GM19467 (cell line): Measurements from ENCODE around the gene ELK3.

ENCODE experiments used
- ATAC-seq: cut with Tn5 transposase; IDR thresholded peaks from one replicate; pipeline ENCODE4 v1.9.1; 2021; ENCODE audit warnings: mild to moderate bottlenecking, moderate library complexity; ENCODE audit not compliant: unreplicated experiment

The ELK3 gene

DNA sequence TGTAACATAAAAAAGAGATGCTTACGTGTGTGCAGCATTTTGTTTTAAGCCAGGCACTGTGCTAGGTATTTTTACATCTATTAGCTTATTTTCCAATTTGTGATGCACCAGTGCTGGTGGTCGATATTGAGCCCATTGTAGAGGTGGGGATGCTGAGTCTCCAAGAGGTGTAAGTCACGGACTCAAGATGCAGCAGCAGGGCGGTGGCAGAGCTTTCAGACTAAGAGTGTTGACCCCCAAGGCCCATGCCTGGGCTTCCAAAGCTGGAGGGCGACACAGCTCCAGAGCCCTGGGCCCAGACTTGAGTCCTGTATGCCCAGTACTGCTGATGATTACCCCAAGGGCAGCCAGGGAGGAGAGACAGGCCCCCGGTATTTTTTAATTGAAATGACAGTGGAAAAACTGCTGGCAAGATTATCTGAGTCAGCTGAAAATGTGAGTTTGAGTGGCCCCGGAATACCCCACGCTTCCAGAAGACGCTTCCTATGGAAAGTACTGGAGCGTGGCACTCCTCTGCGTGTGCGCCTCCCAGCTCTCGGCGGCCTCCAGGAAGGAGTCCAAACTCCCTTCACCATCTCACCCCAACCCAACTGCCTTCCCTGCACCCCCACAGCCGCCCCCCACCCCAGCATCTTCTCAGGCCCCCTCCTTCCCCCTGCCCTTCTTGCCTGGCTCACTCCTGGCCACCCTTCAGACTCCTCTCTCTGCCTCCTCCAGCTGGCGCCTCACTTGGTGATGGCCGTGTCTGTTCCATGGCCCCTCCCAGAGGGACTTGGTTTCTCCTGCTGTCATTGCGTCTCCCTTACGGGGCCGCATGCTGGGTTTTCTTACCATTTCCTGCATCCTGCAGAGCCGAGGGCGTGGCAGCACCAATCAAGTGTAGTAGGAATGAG lies 40.7 kb downstream of the ELK3 start:
- no peak for ATAC-seq

DNA sequence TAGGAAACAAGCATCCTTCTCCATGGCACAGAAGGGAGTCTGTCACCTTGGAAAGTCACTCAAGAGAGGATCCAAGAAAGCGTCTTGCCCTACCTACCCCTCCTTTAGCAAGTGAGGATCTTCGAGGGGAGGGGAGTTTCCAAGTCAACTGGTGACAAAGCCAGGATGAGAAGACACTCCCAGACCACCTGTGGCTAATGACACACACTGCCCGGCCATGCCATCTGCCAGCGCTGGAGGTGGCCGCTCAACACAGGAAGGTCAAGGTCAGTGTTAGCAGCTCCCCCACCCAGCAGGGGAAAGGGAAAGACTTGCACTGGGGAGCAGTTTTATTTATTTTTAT lies 41.3 kb downstream of the ELK3 start:
- ATAC-seq = no peak

DNA sequence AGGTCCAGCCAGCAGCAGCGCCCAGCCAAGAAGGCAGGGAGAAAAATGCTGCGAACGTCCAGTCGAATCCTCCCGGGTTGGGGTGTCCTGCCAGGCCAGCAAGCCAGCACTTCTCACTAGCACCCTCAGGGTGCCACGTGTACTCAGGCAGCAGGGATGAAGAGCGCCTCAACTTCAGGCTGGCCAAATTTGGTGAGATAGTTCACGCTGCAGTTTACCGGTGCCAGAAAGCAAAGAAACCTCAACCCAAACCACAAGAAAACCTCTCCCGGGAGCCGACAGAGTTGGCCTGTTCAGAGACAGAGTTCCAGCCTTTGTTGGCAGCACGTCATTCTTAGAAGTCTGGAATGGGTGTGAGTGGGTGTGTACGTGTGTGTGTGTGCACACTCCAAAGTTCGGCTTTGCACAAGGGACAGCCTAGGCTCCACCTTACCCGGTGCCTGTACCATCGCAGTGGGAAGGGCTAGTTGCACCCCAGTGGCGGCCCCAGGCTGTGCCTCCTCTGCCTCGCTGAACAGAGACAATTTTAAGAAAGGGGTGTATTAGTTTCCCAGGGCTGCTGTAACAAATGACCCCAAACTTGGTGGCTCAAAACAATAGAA lies 42.1 kb downstream of the ELK3 start:
- no peak for ATAC-seq

DNA sequence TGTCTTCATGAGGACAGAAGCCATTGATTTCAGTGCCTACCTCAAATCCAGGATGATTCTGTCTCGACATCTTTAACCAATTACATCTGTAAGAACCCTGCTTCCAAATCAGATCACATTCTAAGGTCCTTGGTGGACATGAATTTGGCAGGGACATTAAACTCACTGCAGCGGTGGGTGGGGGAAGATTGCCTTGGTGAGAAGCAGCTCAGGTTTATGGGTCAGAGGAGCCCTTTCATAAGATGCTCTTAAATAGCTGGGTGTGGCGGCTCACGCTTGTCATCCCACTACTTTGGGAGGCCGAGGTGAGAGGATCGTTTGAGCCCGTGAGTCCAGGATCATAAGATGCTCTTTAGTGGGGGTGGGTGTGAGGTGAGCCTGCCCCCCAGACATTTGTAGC lies 42.9 kb downstream of the ELK3 start:
- no peak for ATAC-seq

DNA sequence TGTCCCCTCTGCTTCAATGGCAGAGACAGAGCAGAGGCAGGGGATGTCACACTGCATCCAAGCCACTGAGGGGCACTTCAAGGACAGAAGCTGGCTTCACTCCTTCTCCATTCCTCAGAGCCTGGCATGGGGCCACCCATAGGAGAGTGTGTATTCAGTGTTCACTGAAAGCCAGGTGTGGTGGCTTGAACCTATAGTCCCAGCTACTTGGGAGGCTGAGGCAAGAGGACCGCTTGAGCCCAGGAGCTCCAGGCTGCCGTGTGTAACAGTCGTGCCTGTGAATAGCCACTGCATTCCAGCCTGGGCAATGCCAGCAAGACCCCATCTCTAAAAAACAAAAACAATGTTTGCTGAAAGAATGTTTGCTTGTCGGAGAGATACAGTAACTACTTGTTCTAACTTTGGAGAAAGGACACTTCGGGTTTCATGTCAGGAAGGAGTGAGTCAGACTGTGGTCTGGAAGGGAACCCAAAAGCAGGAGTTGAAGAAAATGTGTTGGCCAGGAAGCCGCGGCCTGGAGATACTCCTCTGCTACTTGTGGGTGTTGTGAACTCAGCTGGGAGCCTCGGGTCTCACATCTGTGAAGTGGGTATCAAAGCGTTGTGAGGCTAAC lies 43.4 kb downstream of the ELK3 start:
- ATAC-seq = no peak

DNA sequence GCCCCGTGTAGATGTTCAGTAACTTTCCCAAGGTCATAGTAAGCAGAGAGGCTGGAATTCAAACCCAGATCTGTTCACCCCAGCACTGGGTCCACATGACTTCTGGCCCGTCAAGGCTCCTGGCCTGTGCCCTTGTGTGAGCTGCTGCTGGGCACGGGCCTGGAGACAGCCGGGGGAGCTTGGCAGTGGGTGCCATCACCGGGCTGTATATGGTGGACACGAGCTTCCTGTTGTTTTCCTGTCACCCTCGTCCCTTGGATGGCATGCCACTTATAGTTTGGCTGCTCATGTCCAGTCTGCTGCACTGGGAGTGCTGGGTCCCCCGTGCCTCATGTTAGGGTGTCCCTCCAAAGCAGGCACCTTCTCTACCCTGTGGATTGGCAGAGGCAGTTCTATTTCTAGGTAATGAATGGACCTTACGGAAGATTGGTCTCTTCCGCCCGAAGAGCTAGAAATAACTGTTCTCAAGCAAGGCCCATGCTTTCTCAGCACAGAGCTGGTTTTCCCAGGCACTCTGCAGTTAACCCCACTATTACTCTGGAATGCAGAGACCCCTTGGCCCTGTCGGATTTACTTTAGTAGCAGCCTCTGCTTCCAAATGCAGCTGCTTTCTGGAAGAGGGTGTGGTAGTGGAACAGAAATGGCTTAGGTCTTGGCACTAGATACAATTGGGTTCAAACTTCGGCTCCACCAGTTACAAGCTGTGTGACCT lies 44.3 kb downstream of the ELK3 start:
- ATAC-seq = no peak

DNA sequence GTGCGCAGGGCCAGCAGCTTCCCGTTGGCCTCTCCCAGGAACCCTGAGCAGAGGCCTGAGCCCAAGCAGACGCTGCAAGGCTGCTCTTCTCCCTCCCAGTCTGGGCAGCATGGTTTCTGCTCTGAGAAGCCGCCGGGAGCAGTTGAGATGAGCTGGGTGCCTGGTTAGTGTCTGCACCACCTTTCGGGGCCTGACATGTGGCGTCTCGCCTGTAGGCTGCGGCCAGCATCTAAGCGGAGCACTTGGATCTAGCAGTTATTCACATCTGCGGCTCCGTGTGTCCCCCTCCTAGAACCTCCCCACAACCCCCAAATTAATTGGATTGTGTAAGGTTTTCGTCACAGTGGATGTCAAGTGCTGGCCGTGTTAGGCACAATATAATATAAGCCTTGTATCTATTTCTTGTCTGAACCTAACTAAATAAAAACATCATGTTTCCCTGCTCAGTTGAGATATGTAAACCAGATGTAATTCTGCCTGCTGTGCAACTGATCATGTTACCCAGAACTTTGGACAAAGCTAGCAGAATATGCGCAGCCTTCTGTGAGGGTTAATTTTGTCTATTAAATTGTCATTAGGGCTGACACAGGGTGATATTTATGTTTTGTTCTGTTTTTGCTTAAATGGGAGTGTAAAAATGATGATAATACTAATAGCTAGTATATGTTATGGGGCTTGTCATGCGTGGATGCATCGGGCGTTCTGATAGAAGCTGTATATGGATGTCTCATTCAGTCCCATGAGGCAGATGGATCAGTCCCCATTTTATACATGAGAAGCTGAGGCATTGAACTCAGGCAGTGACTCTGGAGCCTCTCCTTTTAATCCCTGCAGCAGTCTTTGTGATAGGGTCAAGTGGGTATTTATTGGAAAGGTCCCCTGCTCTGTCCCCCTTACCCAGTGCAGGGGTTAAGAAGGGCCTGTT lies 45.8 kb downstream of the ELK3 start:
- no peak for ATAC-seq

DNA sequence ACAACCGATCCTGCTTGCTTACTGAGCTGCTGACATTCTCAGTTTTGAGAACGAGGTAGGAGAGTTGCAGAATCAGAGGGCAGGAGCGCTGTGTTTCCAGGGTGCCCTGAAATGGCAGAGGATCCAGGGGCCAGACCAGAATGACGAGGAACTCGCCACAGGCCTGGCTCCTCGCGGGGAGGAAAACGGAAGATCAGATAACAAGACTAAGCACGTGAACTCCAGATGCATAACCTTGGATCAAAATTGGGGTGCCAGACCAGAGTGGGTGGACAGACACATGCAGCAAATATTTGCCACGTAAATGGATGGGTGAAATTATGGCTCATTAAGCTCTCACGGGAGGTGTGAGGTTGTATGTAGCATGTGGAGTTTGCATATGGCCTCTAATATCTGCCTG lies 46.5 kb downstream of the ELK3 start:
- ATAC-seq = no peak

DNA sequence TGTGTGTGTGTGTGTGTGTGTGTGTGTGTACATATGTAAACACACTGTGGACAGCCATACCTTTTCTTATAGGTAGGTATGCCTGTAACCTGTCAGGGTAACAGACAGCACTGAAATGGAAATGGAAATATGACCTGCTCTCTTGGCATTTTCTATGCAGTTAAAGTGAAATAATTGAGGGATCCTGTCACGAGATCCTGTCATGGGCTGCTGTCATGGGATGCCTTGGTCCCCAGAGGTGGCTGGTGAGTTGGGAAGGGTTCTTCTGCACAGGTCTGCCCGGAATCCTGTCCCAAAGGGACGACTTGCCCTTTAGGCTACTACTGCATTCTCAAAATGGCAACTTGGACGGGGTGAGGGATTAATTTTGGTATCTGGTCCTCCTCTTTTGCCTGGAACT lies 47.3 kb downstream of the ELK3 start:
- no peak for ATAC-seq

DNA sequence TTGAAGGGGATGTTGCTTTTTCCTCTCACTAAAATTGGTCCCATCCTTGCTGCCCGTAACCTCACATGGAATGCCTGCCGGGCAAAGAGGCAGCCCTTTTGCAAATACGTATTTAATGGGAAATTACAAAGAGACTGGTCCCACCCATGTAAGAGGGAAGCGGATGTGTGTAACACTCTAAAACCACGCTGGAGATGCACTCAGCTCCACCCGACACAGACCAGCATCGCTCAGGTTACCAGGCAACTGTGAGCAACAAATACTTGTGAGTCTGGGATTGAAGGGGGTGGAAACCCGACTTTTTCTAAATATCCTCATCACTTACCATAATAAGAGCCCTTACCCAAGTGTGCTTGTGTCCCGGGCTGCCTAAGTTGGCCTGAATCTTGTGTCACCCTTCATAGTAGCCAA lies 47.7 kb downstream of the ELK3 start:
- ATAC-seq = no peak

DNA sequence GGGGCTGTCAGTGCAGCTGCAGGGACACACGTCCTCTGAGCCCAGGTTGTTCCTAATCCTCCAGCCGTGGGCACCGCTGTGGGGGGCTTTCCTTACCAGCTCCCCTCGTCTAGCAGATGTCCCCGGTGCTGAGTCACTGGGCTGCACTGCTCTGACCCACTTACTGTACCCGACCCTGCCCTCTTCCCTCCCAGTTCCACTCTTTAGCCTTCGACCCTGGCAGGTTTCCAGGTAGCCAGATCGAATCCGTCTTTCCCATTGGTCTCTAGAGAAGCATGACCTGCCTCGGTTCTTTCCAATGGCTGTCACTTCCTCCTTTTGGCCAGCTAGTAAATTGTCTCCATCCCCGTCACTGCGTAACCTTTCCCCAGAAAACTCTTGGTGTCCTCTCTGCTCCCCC lies 48.4 kb downstream of the ELK3 start:
- ATAC-seq = no peak

DNA sequence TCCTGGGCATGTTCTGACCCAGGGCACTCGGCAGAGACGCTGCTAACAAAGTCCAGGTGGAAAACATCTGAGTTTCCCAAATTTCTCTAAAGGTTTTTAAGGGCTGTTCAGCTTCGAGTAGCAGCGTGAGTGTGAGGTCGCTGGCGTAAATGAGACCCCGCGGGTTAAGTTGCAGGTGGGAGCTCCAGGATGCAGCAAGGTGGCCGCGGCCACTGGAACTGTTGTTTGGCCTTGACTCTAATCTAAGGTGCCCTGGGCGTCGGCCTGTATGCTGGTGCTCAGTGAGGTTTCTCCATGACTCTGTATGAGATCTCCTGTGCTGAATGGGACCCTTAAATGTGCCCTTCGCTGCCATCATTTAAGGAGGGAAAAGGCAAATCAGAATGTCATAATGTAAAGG lies 50.7 kb downstream of the ELK3 start:
- no peak for ATAC-seq

DNA sequence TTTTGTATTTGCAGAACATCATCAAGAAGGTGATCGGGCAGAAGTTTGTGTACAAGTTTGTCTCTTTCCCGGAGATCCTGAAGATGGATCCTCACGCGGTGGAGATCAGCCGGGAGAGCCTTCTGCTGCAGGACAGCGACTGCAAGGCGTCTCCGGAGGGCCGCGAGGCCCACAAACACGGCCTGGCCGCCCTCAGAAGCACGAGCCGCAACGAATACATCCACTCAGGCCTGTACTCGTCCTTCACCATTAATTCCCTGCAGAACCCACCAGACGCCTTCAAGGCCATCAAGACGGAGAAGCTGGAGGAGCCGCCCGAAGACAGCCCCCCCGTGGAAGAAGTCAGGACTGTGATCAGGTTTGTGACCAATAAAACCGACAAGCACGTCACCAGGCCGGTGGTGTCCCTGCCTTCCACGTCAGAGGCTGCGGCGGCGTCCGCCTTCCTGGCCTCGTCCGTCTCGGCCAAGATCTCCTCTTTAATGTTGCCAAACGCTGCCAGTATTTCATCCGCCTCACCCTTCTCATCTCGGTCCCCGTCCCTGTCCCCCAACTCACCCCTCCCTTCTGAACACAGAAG lies 52.8 kb downstream of the ELK3 start:
- no peak for ATAC-seq

DNA sequence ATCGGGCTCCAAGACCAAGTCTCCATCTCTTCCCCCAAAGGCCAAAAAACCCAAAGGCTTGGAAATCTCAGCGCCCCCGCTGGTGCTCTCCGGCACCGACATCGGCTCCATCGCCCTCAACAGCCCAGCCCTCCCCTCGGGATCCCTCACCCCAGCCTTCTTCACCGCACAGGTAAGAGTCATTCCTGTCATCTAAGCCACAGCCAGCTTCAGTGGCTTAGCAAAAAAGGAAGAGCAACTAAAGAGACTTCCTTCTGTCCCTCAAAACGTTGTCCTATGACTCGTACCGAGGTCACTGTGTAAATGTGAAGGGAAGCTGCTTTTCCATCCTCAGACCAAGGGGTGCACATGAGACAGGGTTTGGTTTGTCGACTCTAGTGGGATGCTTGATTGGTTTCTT lies 53.4 kb downstream of the ELK3 start:
- ATAC-seq = no peak

DNA sequence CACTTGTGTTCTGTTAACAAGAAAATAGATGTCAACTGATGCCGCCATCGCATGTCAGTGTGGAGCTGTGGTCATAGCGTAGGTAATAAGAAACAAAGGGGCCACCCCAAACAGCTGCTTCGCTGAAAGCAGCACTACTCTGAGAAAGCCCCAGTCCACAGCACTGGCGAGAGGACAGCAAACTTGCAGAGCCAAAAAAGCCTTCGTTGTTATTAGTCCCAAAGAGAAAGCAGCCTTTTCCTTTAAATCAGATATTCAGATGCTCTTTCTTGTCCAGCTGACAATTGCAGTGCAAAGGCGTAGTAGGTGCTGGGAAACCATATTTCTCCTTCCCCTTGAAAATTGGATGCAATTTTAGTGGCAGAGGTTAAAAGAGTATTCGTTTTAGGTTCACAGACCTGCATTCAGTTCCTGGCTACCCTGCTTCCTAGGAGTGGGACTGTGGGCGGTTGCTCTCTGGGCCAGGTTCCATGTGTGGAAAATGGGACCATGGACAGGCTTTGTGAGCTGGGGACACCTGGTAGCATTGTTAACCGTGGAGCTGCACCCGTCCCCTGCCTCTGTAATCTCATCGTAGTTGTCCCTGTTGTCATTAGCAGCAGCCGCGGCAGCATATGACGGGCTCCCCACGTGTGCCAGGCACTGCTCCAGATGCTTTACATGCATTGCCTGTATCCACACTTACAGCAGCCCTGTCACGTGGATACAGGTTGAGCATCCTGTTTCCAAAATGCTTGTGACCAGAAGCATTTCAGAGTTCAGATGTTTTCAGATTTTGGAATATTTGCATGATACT lies 54.2 kb downstream of the ELK3 start:
- no peak for ATAC-seq

DNA sequence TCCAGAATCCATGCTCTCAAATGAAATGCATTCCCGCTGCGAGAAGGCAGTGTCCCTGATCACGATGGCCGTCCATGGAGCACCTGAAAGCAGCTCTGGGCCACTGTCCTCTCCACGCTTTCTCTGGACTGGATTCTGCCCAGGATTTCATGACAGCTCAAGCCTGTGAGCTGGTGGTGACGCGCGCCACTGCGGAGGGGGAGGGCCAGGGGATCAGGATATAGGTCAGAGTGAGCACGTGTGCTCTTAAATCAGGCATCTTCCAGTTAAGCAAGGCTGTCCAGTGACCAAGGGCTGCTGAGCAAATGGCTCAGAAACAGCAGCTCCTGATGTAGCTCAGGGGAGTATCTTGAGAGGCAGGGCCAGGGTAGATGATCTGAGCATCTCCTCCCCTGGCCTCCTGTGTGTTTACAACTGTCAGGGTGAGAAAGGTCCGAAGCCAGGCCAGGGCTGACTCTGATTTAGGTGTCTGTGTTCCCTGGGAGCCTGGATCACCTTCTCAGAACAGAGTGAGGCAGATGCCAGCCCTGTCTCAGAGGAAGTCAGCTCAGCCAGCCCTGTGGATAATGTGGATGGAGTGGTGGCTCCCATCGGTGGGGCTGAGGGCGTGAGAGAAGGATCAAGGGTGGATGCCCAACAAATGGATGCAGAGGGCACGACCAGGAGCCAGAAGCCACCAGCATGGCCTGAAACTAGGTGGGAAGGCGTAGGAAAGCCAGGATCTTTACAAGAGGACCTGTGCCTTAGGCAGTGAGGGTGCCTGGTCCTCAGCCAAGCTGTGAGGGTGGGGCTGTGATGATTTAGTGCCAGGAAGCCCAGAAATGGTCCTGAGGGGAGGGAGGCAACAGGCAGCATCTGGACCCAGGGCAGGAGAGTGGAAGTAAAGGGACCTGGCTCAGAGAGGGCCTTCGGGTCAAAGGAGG lies 55.3 kb downstream of the ELK3 start:
- no peak for ATAC-seq

DNA sequence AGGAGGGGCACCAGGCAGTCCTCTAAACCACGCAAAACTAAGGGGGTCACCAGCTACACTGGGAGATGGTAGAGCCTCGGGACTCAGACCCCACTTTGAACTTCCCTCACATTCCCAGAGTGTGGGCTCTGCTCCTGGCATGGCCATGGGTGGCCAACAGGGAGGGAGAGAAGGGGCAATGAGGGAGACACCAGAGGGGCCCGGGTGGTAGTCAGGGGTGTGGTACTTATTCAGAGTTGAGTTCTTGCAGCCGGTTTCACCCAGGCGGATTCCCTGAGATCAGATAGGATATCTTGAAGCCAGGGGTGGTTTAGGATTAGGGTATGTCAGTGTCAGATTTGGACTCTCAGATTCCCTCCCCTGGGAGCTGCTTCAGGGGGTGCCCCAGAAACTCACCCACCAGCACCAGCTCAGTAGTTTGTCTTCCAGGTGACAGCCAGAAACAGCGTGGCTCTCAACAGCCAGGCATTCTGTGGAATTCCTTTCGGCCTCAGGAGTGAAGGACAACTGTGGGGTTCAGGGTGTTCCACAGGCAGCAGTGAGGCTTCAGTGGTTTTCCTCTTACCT lies 56.0 kb downstream of the ELK3 start:
- no peak for ATAC-seq

DNA sequence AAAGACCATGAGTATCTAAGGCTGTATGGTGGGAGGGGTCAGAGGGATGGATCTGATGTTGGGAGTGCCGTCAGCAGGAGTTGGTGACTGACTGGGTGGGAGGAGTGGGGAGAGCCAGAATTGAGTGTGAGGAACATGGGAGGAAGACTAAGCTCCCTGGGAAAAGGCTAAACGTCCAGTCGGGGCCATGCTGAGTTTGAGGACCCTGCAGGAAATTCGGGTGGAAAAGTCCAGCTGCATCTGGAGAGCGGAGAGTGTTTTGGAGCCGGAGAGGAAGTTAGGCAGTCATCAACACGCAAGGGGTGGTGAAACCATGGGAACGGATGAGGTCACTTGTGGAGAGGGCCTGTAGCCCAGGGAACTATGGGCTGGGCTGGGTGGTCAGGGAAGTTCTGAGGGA lies 60.9 kb downstream of the ELK3 start:
- ATAC-seq = no peak
